Endothelial cell (in vitro differentiated cells): Measurements from ENCODE around the gene KASH5. TPM values are rescaled to one million over a fixed set of nuclear protein-coding genes. Genes with fewer than 3 reads are reported as not detected.

Experiments
- DNase-seq: peaks from one replicate; pipeline ENCODE4 v3.0.0; 2021; ENCODE audit warnings: low spot score
- H3K27ac Mint-ChIP-seq: one replicate; pipeline ENCODE4 v1.8.0; 2021; ENCODE audit warnings: mixed read lengths, inconsistent platforms; ENCODE audit not compliant: unreplicated experiment
- H3K27me3 Mint-ChIP-seq: one replicate; pipeline ENCODE4 v1.8.0; 2021; ENCODE audit warnings: mild to moderate bottlenecking, moderate library complexity, mixed read lengths, inconsistent platforms; ENCODE audit not compliant: unreplicated experiment
- H3K36me3 Mint-ChIP-seq: one replicate; pipeline ENCODE4 v1.8.0; 2021; ENCODE audit warnings: mild to moderate bottlenecking, low read depth, mixed read lengths, inconsistent platforms; ENCODE audit not compliant: unreplicated experiment
- H3K4me1 Mint-ChIP-seq: one replicate; pipeline ENCODE4 v1.8.0; 2021; ENCODE audit warnings: mild to moderate bottlenecking, mixed read lengths, inconsistent platforms; ENCODE audit not compliant: unreplicated experiment
- H3K4me3 Mint-ChIP-seq: one replicate; pipeline ENCODE4 v1.8.0; 2021; ENCODE audit warnings: mild to moderate bottlenecking, mixed read lengths, inconsistent platforms; ENCODE audit not compliant: unreplicated experiment
- H3K9me3 Mint-ChIP-seq: one replicate; pipeline ENCODE4 v1.8.0; 2021; ENCODE audit warnings: mixed read lengths, inconsistent platforms; ENCODE audit not compliant: unreplicated experiment
- CTCF ChIP-seq: fragments of 200-600 bp; sonication (generic); IDR thresholded peaks from one replicate; pipeline ENCODE4 v1.5.0; 2021; ENCODE audit warnings: antibody characterized with exemption; ENCODE audit not compliant: unreplicated experiment
- total RNA-seq: library from RNA; stranded (reverse); fragmentation: NEBNext Ultra II Directional; extraction: Animal tissue kit (Norgen Biotek cat#: 25700); gene quantifications from one replicate; pipeline ENCODE4 v1.2.1, GENCODE V29; 2021; ENCODE audit not compliant: unreplicated experiment

KASH5 gene
- total RNA-seq, 1 donor from 2014 or later = 0.26 TPM

GRCh38 chr19:49432141-49433073 is 44.4 kb downstream of the KASH5 start:
- Mint-ChIP-seq H3K4me3 (no peak overlapping the region), H3K9me3 (no peaks in the 10 kb centered on the region), H3K27me3 (peaks cover 41% of the 10 kb centered on the region), H3K36me3 (peaks cover 15% of the 10 kb centered on the region), H3K4me1 (no peaks in the 10 kb centered on the region), H3K27ac (no peak overlapping the region)
- no peak for DNase-seq
- TF ChIP-seq CTCF = no peak

- no peaks in the 10 kb centered on the region for H3K4me1 Mint-ChIP-seq
- H3K9me3 Mint-ChIP-seq = no peaks in the 10 kb centered on the region
- DNase-seq = no peak
- peaks cover 47% of the 10 kb centered on the region for H3K27me3 Mint-ChIP-seq
- H3K36me3 Mint-ChIP-seq = peaks cover 15% of the 10 kb centered on the region
- no peak overlapping the region for H3K4me3 Mint-ChIP-seq
- H3K27ac Mint-ChIP-seq = no peak overlapping the region
- TF ChIP-seq CTCF = no peak
Measured at GRCh38 chr19:49433240-49433901, 45.3 kb downstream of the KASH5 start.

GRCh38 chr19:49434907-49435583 is 47.0 kb downstream of the KASH5 start:
- H3K27ac Mint-ChIP-seq = peak overlapping the region; percentile 74

GRCh38 chr19:49435670-49436069 is 47.6 kb downstream of the KASH5 start:
- no peak overlapping the region for H3K4me3 Mint-ChIP-seq
- H3K9me3 Mint-ChIP-seq = no peaks in the 10 kb centered on the region
- DNase-seq = no peak
- TF ChIP-seq CTCF = no peak
- H3K4me1 Mint-ChIP-seq = peaks cover under 1% of the 10 kb centered on the region
- peak overlapping the region; percentile 74 for H3K27ac Mint-ChIP-seq
- H3K27me3 Mint-ChIP-seq = peaks cover 56% of the 10 kb centered on the region
- peaks cover 8% of the 10 kb centered on the region for H3K36me3 Mint-ChIP-seq

More at GRCh38 chr19:49434907-49435583, 47.0 kb downstream of the KASH5 start:
- H3K4me1 Mint-ChIP-seq = no peaks in the 10 kb centered on the region
- no peak overlapping the region for H3K4me3 Mint-ChIP-seq
- peaks cover 53% of the 10 kb centered on the region for H3K27me3 Mint-ChIP-seq
- DNase-seq = no peak
- peaks cover 10% of the 10 kb centered on the region for H3K36me3 Mint-ChIP-seq
- H3K9me3 Mint-ChIP-seq = no peaks in the 10 kb centered on the region
- TF ChIP-seq CTCF = no peak
